Hematopoietic multipotent progenitor cell treated with erythropoietin and hydrocortisone succinate and interleukin-3 and kit ligand, for 6 days (in vitro differentiated cells): Measurements from ENCODE around the gene HDAC11.
A peak's percentile ranks its signal among the peaks of the same experiment; 100 is the strongest.

Source experiments
- DNase-seq: peaks from one replicate; pipeline ENCODE4 v3.0.0-alpha.2; 2015

Gene HDAC11

GRCh38 chr3:13528217-13528867 lies 48.2 kb downstream of the HDAC11 start:
- DNase-seq, result peak; percentile 56

- no peak for DNase-seq
Observed at GRCh38 chr3:13529196-13530112, 49.3 kb downstream of the HDAC11 start.

- DNase-seq, result no peak
Observed at GRCh38 chr3:13530241-13531009, 50.3 kb downstream of the HDAC11 start.

DNA sequence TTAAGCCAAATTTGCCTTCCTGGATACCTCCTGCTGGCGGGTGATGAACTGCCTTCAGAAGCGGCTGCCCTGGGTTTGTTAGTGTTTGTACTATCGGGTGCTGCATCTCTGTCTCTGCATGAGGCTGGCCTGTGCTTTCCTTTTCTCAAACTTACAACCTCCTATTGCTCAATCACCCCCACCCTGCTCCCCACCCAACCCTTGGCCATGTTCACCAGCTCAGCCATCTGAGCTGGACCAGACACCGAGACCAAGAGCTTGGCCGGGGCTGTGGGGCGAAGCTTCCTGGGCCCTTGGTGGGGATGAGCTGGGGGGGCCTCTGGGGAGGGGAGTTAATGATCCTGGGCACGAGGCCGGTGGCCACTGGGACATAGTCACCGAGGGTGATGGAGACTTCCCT lies 52.0 kb downstream of the HDAC11 start:
- DNase-seq, result no peak

DNA sequence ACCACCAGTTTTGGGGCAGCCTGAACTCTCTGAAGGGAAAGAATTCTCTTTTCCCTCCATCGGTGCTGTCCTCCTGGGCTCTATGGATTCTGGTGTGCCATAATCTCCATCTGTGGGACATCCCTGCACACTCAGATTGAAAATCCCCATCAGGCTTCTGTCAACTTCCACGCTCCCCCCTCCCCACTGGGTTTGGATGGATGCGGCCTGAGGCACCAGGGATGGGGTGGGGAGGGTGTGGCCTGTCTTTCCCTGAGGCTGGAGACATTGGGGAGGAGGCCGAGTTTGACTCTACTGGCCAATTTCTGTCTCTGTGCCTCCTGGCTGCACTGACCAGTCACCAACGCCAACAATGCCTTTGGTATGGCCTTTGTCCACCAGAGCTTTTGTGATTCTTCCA lies 52.5 kb downstream of the HDAC11 start:
- no peak for DNase-seq

DNA sequence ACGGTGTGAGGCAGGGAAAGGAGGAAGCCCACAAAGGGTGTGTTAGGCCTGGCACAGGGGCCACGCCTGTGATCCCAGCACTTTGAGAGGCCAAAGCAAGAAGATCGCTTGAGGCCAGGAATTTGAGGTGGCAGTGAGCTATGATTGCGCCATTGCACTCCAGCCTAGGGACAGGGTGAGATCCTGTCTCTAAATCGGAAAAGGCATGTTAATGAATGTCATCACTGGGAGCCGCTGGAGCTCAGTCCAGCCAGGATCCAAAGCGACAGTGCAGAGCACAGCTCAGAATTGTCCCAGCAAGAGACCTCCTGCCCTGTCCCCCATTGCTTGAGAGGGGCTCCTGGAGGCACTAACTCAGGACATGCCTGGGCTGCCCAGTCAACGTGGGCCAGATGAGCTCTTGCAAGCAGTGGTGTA lies 53.8 kb downstream of the HDAC11 start:
- no peak for DNase-seq

GRCh38 chr3:13535526-13535875 lies 55.4 kb downstream of the HDAC11 start:
- DNase-seq, result no peak

- no peak for DNase-seq
Observed at GRCh38 chr3:13535905-13536304, 55.8 kb downstream of the HDAC11 start.

DNA sequence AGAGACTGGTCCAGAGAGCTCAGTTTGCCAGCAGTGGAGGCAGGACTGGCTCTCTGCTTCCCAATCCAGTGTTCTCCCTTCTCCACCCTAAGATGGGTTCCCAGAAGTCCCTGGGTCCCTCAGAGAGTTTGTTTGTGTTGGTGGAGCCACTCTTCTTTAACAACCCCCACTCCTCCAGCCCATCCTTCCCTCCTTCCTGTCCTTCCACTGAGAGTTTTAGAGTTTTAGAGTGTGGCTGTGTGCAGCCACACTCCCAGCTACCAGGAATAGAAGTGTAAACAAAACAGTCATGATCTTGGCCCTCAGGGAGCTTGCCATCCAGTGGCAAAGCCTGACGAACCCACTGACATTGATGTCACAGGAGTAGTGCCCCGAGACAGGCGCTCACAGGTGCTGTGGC lies 56.3 kb downstream of the HDAC11 start:
- no peak for DNase-seq

GRCh38 chr3:13536832-13537231 lies 56.7 kb downstream of the HDAC11 start:
- peak; percentile 25 for DNase-seq

GRCh38 chr3:13537244-13537908 lies 57.3 kb downstream of the HDAC11 start:
- no peak for DNase-seq

DNA sequence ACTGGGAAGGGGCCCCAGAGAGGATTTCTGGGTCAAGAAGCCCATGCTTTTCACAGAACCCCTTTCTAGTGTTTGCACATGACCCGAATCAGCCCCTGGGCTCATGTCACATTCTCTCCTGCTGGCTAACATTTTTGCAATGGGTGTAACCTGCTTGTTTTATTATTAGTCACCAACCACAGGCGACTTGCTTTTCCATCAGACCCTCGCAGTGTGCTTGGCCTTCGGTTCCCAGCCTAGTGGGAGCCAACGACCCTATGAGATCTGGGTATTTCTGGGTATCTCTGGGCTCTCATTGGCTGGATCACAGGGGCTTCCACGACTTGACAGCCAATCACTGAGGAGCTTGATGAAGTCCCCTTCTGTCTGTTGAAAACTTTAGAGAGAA lies 57.8 kb downstream of the HDAC11 start:
- no peak for DNase-seq

DNA sequence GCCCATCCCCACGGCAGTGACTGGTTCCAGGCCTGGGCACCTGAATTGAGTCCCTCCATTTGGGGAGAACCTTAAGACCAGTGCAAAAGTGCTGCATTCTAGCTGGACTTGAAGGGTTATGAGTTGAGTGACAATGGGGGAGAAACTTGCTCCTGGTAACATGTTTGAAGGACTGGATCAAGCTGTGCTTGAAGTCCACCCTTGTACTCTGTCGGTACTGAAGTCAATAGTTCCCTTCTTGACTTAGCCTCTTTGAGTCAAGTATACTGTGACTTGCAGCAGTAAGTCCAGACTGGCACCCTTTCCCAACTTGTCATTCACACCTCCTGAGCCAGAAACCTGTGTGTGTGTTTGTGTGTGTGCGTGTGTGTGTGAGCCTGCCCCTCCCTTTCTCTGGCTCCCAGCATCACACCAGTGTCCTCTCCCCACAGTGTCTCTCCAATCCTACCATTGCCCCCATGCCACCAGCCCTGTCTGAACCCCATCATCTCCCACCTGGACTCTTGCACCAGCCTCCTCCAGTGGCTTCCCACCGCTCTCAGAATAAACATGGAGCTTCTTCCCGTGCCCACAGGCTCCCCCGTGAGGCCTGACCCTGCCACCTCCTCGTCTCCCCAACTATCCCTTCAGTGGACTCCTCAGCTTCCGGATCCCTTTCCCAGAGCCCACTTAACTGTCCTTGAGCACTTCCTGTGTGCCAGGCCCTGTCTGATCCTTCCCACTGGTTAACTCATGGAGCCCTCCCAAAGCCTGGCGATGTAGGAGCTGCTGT lies 58.6 kb downstream of the HDAC11 start:
- no peak for DNase-seq

DNA sequence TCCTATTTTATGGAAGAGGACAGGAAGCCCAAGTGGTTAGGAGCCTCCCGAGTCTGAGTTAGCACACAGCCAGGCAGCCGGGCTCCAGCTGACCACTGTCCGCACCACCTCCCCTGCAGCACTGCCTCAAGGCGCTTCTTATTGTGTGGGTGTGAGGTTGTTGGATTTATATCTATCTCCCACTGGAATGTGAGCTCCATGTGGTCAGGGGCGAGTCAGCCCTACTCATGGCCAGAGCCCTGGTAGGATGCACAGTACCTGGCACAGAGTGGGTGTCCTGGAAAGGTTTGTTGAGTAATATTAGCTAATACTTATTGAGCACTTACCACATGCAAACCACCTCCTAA lies 59.2 kb downstream of the HDAC11 start:
- DNase-seq, result no peak

- no peak for DNase-seq
Observed at GRCh38 chr3:13539671-13540070, 59.6 kb downstream of the HDAC11 start.

DNA sequence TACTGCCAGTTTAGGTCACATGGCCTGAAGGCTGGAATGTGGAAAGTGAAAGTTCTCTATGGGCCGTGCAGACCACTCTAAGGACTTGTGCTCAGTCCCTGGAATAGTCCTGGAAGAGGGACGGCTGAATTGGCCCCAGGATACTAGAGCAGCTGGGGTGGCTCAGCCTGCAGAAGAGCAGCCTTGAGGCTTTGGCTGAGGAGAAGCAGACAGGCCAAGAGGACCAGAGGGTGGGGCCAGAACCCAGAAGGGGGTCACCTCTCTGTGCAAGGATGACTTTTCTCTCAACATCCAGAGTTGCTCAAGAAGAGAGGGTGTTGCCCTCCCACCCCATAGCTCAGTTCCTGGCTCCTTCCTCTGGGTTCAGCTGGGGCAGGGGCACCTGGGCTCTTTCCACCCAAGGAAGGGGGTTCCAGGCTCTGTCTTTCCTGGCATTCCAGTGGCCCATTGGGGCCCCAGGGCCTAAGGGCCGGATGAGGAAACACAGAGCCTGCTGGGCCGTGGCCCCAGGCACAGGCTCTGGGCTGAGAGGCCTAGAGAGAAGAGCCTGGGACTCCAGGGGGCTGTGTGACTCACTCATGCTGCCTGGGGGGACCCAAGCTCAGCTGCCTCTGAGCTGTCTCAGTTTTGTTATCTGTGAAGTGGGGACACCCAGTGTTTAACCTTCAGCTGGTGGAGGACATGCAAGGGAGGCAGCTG lies 60.3 kb downstream of the HDAC11 start:
- no peak for DNase-seq

- DNase-seq, result no peak
Observed at GRCh38 chr3:13541691-13542090, 61.6 kb downstream of the HDAC11 start.

GRCh38 chr3:13542142-13542541 lies 62.0 kb downstream of the HDAC11 start:
- no peak for DNase-seq

DNA sequence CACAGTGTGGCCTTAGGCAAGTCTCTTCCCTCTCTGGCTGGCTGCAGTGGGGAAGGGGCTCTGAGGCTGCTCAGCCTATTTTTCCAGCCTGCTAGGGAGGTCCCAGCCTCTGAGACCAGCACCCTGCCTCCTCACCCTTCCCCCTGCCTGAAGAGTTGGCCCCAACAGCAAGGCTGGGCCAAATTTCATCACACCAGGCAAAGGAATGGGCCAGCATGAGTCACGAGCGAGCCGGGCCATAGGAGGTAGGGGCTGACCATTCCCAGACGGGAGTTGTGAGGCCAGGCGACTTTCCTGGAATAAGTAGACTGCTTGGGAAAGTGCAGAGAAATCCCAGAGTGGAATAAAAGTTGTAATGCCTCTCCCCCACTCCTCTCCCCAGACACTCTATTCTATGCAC lies 63.1 kb downstream of the HDAC11 start:
- no peak for DNase-seq

GRCh38 chr3:13544293-13544831 lies 64.3 kb downstream of the HDAC11 start:
- peak; percentile 42 for DNase-seq

- no peak for DNase-seq
Observed at GRCh38 chr3:13544951-13545651, 65.0 kb downstream of the HDAC11 start.
